ENCODE results near the gene PPP1R16B. TPM values are rescaled to one million over a fixed set of nuclear protein-coding genes. Genes with fewer than 3 reads are reported as not detected.

PPP1R16B gene
- total and polyA plus RNA-seq, 2 of the 8 experiments (the other 6 are each of a cell fraction or from before 2014, with no cell fraction given) = 2.6 to 8.9 TPM

- TF ChIP-seq RAD21 (IDR thresholded peaks at IDR 0.05 in 1 of 2, conservative IDR thresholded peaks at IDR 0.05 in 1 of 2; ENCODE audit: low read depth in 2 of 2, low read length in 2 of 2) (no peak), ATF3 (IDR thresholded peaks at IDR 0.05; ENCODE audit: insufficient read depth, low read depth, low read length) (no peak), RNF2 (IDR thresholded peaks at IDR 0.05; ENCODE audit: borderline replicate concordance, low read depth, low read length, missing control alignments, poor library complexity, severe bottlenecking) (no peak), GABPA (IDR thresholded peaks at IDR 0.05; ENCODE audit: borderline replicate concordance, insufficient read depth, low read length) (no peak), KDM4A (IDR thresholded peaks at IDR 0.05; ENCODE audit: low read depth, low read length, severe bottlenecking) (no peak), CEBPB (IDR thresholded peaks at IDR 0.05; ENCODE audit: low read depth, low read length) (no peak)
These were observed 156.1 kb downstream of the PPP1R16B start (continued) for GRCh38 chr20:38961530-38962043.
